Cardiac fibroblast (primary cell): Measurements from ENCODE around the gene RBMS3.

ENCODE experiments used
- DNase-seq, 2 donors: peaks; one replicate each; pipeline versions ENCODE4 v3.0.0 to v3.0.0-alpha.2; 2010; ENCODE audit warnings: low read depth in 2 of 2
- H3K4me3 ChIP-seq, 2 donors: replicated peaks in 1 of 2; 1 replicate in 1 of 2; 2 replicates in 1 of 2; pipeline ENCODE4 v1.5.1; 2011; ENCODE audit warnings: low read depth in 2 of 2, low read length in 2 of 2, mild to moderate bottlenecking in 2 of 2, moderate library complexity in 1 of 2
- CTCF ChIP-seq: IDR thresholded peaks from one replicate; pipeline ENCODE4 v1.5.1; 2011; ENCODE audit warnings: low read depth, mild to moderate bottlenecking, low read length, inconsistent platforms

Gene RBMS3

GRCh38 chr3:29398787-29399186 lies 117.9 kb downstream of the RBMS3 start:
- no peak overlapping the region for H3K4me3 ChIP-seq
- no peak for DNase-seq
- TF ChIP-seq CTCF, result no peak

GRCh38 chr3:29406291-29406832 lies 125.5 kb downstream of the RBMS3 start:
- no peak for TF ChIP-seq CTCF
- DNase-seq, result peak in 1 of 2 donors; percentile 33

GRCh38 chr3:29408676-29409075 lies 127.8 kb downstream of the RBMS3 start:
- no peak overlapping the region for H3K4me3 ChIP-seq
- no peak for TF ChIP-seq CTCF
- DNase-seq, result peak; percentile 48 to 57

More at GRCh38 chr3:29406291-29406832, 125.5 kb downstream of the RBMS3 start:
- H3K4me3 ChIP-seq, result no peak overlapping the region

GRCh38 chr3:29409409-29409808 lies 128.5 kb downstream of the RBMS3 start:
- DNase-seq, result peak; percentile 49 to 76
- no peak overlapping the region for H3K4me3 ChIP-seq
- TF ChIP-seq CTCF, result no peak

- no peak for TF ChIP-seq CTCF
Observed at GRCh38 chr3:29410220-29410619, 129.3 kb downstream of the RBMS3 start.

GRCh38 chr3:29410660-29411405 lies 130.0 kb downstream of the RBMS3 start:
- H3K4me3 ChIP-seq, result no peak overlapping the region
- DNase-seq, result peak in 1 of 2 donors; percentile 84
- no peak for TF ChIP-seq CTCF

More at GRCh38 chr3:29410220-29410619, 129.3 kb downstream of the RBMS3 start:
- H3K4me3 ChIP-seq, result no peak overlapping the region
- no peak for DNase-seq
